ENCODE results near the gene PRIMA1. TPM values are rescaled to one million over a fixed set of nuclear protein-coding genes. Genes with fewer than 3 reads are reported as not detected.

The PRIMA1 gene
- total and polyA plus RNA-seq, 10 of the 15 experiments (the other 5 are each of a cell fraction or from before 2014, with no cell fraction given), result not detected

- ChIA-PET POLR2A (no interaction called here), SMC1A (ENCODE audit: uncharacterized antibody, unreplicated experiment) (interaction anchor here (0.9 kb wide), 1 partner anchor 28 kb away, joined by 3 read pairs; no protein-coding TSS in a partner anchor), RAD21 (ENCODE audit: unreplicated experiment) (no interaction called here), CTCF (interaction anchor here (0.7 to 0.9 kb wide), 2 partner anchors 17 to 19 kb away, joined by 3 to 4 read pairs; no protein-coding TSS in a partner anchor)
- no peak overlapping the region for H3K4me3 ChIP-seq
- H3K36me3 ChIP-seq (ENCODE audit: control insufficient read depth in 2 of 2, insufficient read depth in 2 of 2, low read length in 1 of 2), result no peaks in the 10 kb centered on the region
- ATAC-seq (no peak), FAIRE-seq (no peak), DNase-seq (ENCODE audit: low read depth, low spot score) (no peak)
- intact Hi-C loops (cut with micrococcal nuclease; ENCODE audit: unreplicated experiment), result no loop called here
- 0% methylated on average over 1 of the region's 1 CpG for WGBS (ENCODE audit: insufficient coverage, insufficient replicate concordance, low lambda C conversion rate, missing lambda C conversion rate)
- no peaks in the 10 kb centered on the region for H3K79me2 ChIP-seq (ENCODE audit: control insufficient read depth, insufficient read depth, low read length)
- no peak overlapping the region for H3K4me2 ChIP-seq (ENCODE audit: control insufficient read depth, insufficient read depth)
- no TSS peak for BruUV-seq (replicated peaks)
- H4K20me1 ChIP-seq (ENCODE audit: control insufficient read depth, insufficient read depth), result no peaks in the 10 kb centered on the region
- H3K27ac ChIP-seq (ENCODE audit: control insufficient read depth, insufficient read depth), result no peak overlapping the region
- no peak overlapping the region for H2AFZ ChIP-seq (ENCODE audit: control insufficient read depth, low read depth, low read length)
- TF ChIP-seq MLLT1 (IDR thresholded peaks at IDR 0.05), result no peak
- no peak for TF ChIP-seq BMI1 (IDR thresholded peaks at IDR 0.05; ENCODE audit: borderline replicate concordance)
- TF ChIP-seq ZNF217 (IDR thresholded peaks at IDR 0.05), result no peak
- no peak for TF ChIP-seq FOXK2 (IDR thresholded peaks at IDR 0.05)
- no peak for TF ChIP-seq KLF5 (IDR thresholded peaks at IDR 0.05; ENCODE audit: partially characterized antibody)
- TF ChIP-seq EGR1 (IDR thresholded peaks at IDR 0.05; ENCODE audit: borderline replicate concordance in 1 of 2, low read depth in 2 of 2, low read length in 2 of 2), result no peak
- TF ChIP-seq ZNF687 (IDR thresholded peaks at IDR 0.05), result no peak
- TF ChIP-seq KDM1A (IDR thresholded peaks at IDR 0.05; ENCODE audit: borderline replicate concordance), result no peak
- no peak for TF ChIP-seq USF2 (IDR thresholded peaks at IDR 0.05; ENCODE audit: borderline replicate concordance, low read depth, low read length)
- TF ChIP-seq BCL11A (IDR thresholded peaks at IDR 0.05; ENCODE audit: low read depth, low read length), result no peak
- TF ChIP-seq SKIL (IDR thresholded peaks at IDR 0.05; ENCODE audit: low read depth, poor library complexity, severe bottlenecking), result no peak
- TF ChIP-seq ETV6 (conservative IDR thresholded peaks at IDR 0.05 in 1 of 2, IDR thresholded peaks at IDR 0.05 in 1 of 2; ENCODE audit: borderline replicate concordance in 1 of 2, low read depth in 1 of 2), result no peak
- TF ChIP-seq SMAD5 (IDR thresholded peaks at IDR 0.05; ENCODE audit: low read depth), result no peak
- TF ChIP-seq HDGF (IDR thresholded peaks at IDR 0.05), result no peak
- no peaks in the 10 kb centered on the region for H3K9me3 ChIP-seq (replicated peaks; ENCODE audit: control insufficient read depth, insufficient read depth, low read length)
- H3K4me1 ChIP-seq (ENCODE audit: control insufficient read depth, insufficient read depth, low read length), result no peaks in the 10 kb centered on the region
- no peaks in the 10 kb centered on the region; a peak in 1 of 4 replicates for H3K27me3 ChIP-seq (replicated peaks in 1 of 2; ENCODE audit: control insufficient read depth in 2 of 2, insufficient read depth in 2 of 2, low read length in 1 of 2)
- H3K9ac ChIP-seq (ENCODE audit: control insufficient read depth, insufficient read depth, low read length), result no peak overlapping the region
- in situ Hi-C loops (cut with MboI), result no loop called here
Measured at GRCh38 chr14:93674343-93674742, 113.9 kb downstream of the PRIMA1 start.

All from GM12878 (cell line).